HG03565 (cell line): Measurements from ENCODE around the gene SMYD3.
"Not testable (repeated sequence)": the region's sequence is repeated elsewhere in the genome, so short reads cannot be mapped to it uniquely, and the experiment has no call there.

Source experiments
- ATAC-seq: cut with Tn5 transposase; IDR thresholded peaks from one replicate; pipeline ENCODE4 v1.9.1; 2021; ENCODE audit warnings: mild to moderate bottlenecking, moderate library complexity; ENCODE audit not compliant: unreplicated experiment

Gene SMYD3

DNA sequence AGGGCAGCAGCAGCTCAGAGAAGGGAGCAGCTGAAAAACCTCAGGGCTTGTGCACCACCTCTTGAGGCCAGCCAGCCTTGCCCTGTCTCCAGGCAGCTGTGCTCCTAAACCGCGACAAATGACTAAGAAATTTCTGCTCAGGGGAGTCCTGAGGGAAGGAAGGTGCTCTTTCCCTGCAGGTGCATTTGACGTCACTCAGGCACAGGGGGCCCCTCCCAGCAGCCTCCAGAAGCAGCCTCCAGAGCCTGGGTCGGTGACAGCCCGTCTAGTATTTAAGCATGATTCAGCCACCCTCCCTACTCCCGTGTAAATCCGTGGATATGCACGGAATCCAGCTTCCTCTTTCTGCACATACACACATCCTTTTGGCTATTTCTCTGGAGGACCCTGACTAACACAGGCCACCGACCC is 791.8 kb downstream of the SMYD3 start:
- ATAC-seq = no peak

DNA sequence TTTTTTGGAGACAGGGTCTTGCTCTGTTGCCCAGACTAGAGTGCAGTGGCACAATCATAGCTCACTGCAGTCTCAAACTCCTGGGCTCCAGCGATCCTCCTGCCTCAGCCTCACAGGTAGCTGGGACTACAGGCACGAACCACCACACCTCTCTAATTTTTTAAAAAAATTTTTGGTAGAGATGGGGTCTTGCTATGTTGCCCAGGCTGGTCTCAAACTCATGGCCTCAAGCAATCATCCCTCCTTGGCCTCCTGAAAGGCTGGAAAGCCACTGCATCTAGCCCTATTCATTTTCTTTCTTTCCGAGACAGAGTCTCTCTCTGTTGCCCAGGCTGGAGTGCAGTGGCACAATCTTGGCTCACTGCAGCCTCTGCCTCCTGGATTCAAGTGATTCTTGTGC is 793.1 kb downstream of the SMYD3 start:
- not testable (repeated sequence) for ATAC-seq

DNA sequence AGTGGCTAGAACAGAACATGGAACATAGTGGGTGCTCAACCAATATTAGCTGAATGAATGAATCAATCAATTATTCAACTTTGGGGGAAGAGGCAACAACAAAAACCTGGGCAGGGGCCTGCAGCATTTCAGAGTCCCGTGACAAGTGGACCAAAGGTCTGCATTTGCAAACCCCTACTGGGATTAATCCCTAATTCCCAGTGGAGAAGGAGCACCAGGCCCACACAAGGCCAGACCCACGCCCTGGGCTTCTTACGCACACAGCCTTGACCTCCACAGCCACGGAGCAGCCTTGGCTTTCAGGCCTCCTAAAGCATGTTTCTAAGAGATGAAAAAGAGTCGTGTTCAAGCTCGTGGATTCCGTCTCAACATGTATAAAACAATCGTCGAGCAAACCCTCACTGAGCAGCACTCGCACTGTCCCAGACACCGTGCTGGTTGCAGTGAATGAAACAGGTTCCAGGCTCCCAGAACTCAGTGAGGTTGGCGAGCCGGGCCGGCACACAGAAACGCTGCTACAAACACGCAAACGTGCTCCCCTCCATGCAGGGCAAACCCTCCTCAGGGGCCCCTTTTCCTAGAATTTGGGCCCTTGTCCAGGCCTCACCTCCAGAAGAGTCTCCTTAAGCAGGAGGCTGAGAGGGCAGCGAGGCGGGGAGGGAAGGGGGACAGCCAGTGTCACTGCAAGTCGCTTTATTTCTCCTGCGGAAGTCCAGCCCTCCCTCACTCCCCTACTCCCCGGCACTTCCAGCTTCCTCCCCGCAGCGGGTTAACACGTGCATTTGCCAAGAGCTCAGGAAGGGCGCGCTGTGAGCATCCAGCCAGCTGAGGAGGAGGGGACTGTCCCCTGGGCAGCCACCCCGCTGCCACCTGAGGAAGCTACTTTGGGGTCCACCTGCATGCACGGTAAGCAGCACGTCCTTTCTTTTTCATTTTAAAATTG is 795.8 kb downstream of the SMYD3 start:
- ATAC-seq = no peak

- ATAC-seq = no peak
Measured at GRCh38 chr1:245707941-245708340, 799.1 kb downstream of the SMYD3 start.

DNA sequence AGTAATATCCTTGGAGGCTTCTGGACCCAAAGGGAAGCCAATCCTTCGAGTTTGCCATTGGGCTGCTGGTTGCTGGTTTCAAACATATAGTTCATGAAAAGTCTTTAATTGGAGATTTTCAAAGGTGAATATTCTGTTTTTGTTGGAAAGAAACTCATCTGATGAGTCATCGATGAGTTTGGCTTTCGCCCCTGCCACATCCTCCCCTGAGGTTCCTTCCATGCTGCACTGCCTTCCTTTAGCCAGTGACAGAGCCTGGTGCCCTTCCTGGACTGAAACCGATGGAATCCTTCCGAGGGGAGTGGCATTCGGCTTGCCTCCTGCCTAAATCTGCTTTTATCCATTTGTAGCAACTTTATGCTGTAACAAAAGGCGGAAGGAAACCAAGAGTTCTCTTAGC is 802.3 kb downstream of the SMYD3 start:
- ATAC-seq = no peak

- no peak for ATAC-seq
Measured at GRCh38 chr1:245704341-245704740, 802.7 kb downstream of the SMYD3 start.

- ATAC-seq = no peak
Measured at GRCh38 chr1:245702346-245702745, 804.7 kb downstream of the SMYD3 start.

DNA sequence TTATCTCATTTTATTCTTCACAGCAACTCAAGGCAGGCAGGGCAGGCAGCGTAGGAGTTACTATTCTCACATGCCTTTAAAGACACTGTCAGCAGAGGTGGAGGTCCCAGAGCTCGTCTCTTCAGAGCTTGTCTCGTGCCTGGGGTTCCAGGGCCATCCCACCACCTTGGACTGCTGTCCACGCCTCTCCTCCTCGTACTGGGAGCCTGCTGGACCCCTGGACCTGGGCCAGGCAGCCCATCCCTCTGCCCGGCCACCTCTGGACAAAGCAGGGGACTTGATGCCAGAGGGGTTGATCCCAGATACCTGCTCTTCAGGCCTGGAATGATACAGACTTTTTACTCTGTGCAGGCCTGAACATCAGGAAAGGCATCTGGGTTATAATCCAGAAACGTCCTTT is 805.4 kb downstream of the SMYD3 start:
- no peak for ATAC-seq

GRCh38 chr1:245700631-245701030 is 806.4 kb downstream of the SMYD3 start:
- no peak for ATAC-seq
